WERI-Rb-1 (cell line): Measurements from ENCODE around the gene TMEM161B.

ENCODE experiments used
- DNase-seq: peaks from one replicate; pipeline ENCODE4 v3.0.0-alpha.2; 2020
- H3K27ac ChIP-seq: fragments of 250-450 bp; sonication (Bioruptor Pico); 2 replicates; pipeline ENCODE4 v1.5.1; 2020; ENCODE audit warnings: mild to moderate bottlenecking, moderate library complexity
- H3K27me3 ChIP-seq: fragments of 250-450 bp; sonication (Bioruptor Pico); 2 replicates; pipeline ENCODE4 v1.5.1; 2021; ENCODE audit warnings: mild to moderate bottlenecking, low read depth, moderate library complexity; ENCODE audit not compliant: insufficient read depth, severe bottlenecking
- H3K36me3 ChIP-seq: fragments of 250-450 bp; sonication (Bioruptor Pico); 2 replicates; pipeline ENCODE4 v1.5.1; 2020; ENCODE audit warnings: mild to moderate bottlenecking, moderate library complexity
- H3K4me3 ChIP-seq: 2 replicates; pipeline ENCODE4 v1.5.1; 2011; ENCODE audit warnings: low read depth, mild to moderate bottlenecking, control low read depth, low read length
- H3K9me3 ChIP-seq: fragments of 250-450 bp; sonication (Bioruptor Pico); 2 replicates; pipeline ENCODE4 v1.5.1; 2021; ENCODE audit warnings: mild to moderate bottlenecking, moderate library complexity; ENCODE audit not compliant: severe bottlenecking
- CTCF ChIP-seq: IDR thresholded peaks from 2 replicates; pipeline ENCODE4 v1.5.1; 2011; ENCODE audit warnings: low read depth, mild to moderate bottlenecking, control low read depth, inconsistent platforms, low read length

The TMEM161B gene

GRCh38 chr5:88159591-88159990 is 109.1 kb downstream of the TMEM161B start:
- Histone ChIP-seq H3K27ac (no peak overlapping the region), H3K27me3 (no peaks in the 10 kb centered on the region), H3K4me3 (no peak overlapping the region), H3K9me3 (no peaks in the 10 kb centered on the region), H3K36me3 (no peaks in the 10 kb centered on the region)
- no peak for TF ChIP-seq CTCF
- DNase-seq = no peak

- no peaks in the 10 kb centered on the region for H3K27me3 ChIP-seq
- no peak for TF ChIP-seq CTCF
These were observed 110.6 kb downstream of the TMEM161B start for GRCh38 chr5:88158056-88158455.

GRCh38 chr5:88154891-88155290 is 113.8 kb downstream of the TMEM161B start:
- no peak for DNase-seq
- Histone ChIP-seq H3K27ac (no peak overlapping the region), H3K36me3 (no peaks in the 10 kb centered on the region), H3K4me3 (no peak overlapping the region), H3K27me3 (no peaks in the 10 kb centered on the region), H3K9me3 (no peaks in the 10 kb centered on the region)
- no peak for TF ChIP-seq CTCF

More at GRCh38 chr5:88158056-88158455, 110.6 kb downstream of the TMEM161B start:
- Histone ChIP-seq H3K9me3 (no peaks in the 10 kb centered on the region), H3K36me3 (no peaks in the 10 kb centered on the region), H3K4me3 (no peak overlapping the region), H3K27ac (no peak overlapping the region)
- DNase-seq = no peak

- Histone ChIP-seq H3K4me3 (no peak overlapping the region), H3K27me3 (no peaks in the 10 kb centered on the region), H3K9me3 (no peaks in the 10 kb centered on the region), H3K36me3 (no peaks in the 10 kb centered on the region), H3K27ac (no peak overlapping the region)
- TF ChIP-seq CTCF = no peak
- DNase-seq = no peak
These were observed 117.9 kb downstream of the TMEM161B start for GRCh38 chr5:88150747-88151146.

GRCh38 chr5:88145611-88146467 is 122.8 kb downstream of the TMEM161B start:
- no peak overlapping the region for H3K27ac ChIP-seq
- DNase-seq = no peak
- H3K27me3 ChIP-seq = no peaks in the 10 kb centered on the region
- no peaks in the 10 kb centered on the region for H3K36me3 ChIP-seq
- H3K4me3 ChIP-seq = no peak overlapping the region
- TF ChIP-seq CTCF = no peak
- H3K9me3 ChIP-seq = no peaks in the 10 kb centered on the region

GRCh38 chr5:88145221-88145610 is 123.4 kb downstream of the TMEM161B start:
- no peak for DNase-seq
- Histone ChIP-seq H3K36me3 (no peaks in the 10 kb centered on the region), H3K4me3 (no peak overlapping the region), H3K27me3 (no peaks in the 10 kb centered on the region), H3K9me3 (no peaks in the 10 kb centered on the region), H3K27ac (no peak overlapping the region)
- TF ChIP-seq CTCF = no peak
